Retinal pigment epithelial cell (primary cell): Measurements from ENCODE around the gene SLCO2A1.

Source experiments
- DNase-seq: peaks from one replicate; pipeline ENCODE4 v3.0.0-alpha.2; 2010; ENCODE audit warnings: low read depth
- H3K4me3 ChIP-seq: 2 replicates; pipeline ENCODE4 v1.5.1; 2011; ENCODE audit warnings: mild to moderate bottlenecking, low read length, control low read depth, moderate library complexity
- TF ChIP-seq, protein P1 (sequence below): conservative IDR thresholded peaks from 2 replicates; pipeline ENCODE4 v1.5.1; 2011; ENCODE audit warnings: low read depth, low read length, control low read depth, inconsistent platforms

Gene SLCO2A1

DNA sequence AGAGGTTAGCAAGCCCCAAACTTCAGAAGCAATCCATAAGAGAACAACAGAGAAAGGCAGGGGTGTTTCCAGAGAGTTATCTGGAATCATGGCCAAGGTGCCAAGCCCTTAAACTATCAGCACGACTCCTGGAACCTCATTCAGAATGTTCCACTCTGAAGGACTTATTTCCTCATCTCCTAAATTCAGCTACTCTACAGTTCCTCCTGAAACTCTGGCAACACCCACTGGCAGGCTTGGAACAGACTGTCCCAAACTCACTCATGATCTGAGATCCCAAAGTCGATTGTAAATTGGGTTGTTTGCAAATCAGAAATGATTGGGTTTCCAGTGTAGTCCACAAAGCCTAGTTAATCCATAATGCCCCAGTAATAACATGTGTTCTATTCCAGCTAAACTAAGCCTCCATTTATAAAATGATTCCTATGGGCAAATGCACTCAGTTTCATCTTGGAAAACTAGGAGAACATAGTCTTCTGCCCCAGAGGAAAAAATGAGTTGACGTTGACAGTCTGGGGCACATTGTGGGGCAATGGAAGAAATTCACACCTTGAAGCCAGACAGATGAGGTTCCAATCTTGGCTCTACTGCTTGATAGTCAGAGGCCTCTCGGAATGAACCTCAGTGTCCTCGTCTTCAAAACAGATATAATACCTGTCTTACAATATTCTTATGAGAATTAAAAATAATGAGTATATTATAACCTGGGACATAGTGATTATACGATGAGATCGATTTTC, 65.9 kb downstream of the SLCO2A1 start:
- TF ChIP-seq, protein P1, sequence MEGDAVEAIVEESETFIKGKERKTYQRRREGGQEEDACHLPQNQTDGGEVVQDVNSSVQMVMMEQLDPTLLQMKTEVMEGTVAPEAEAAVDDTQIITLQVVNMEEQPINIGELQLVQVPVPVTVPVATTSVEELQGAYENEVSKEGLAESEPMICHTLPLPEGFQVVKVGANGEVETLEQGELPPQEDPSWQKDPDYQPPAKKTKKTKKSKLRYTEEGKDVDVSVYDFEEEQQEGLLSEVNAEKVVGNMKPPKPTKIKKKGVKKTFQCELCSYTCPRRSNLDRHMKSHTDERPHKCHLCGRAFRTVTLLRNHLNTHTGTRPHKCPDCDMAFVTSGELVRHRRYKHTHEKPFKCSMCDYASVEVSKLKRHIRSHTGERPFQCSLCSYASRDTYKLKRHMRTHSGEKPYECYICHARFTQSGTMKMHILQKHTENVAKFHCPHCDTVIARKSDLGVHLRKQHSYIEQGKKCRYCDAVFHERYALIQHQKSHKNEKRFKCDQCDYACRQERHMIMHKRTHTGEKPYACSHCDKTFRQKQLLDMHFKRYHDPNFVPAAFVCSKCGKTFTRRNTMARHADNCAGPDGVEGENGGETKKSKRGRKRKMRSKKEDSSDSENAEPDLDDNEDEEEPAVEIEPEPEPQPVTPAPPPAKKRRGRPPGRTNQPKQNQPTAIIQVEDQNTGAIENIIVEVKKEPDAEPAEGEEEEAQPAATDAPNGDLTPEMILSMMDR = no peak
- no peak overlapping the region for H3K4me3 ChIP-seq
- DNase-seq = no peak

DNA sequence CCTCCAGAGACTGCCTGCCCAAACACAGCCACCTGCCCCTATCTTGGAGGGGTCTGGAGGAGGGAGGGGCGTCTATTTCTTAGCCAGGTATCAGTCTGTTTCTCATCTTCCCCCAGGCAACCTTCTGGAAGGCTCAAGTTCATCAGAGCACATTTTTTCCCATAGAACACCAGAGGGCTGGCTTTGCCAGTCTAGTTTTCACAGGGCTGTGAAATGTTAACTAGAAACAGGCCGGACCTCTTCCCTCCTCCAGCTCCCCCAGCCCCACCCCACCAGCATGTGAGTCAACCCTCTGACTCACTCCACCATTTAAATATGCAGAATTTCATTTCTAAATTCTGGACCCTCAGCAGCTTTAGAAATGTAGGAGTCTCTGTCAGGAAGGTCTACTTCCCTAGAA, 66.9 kb downstream of the SLCO2A1 start:
- no peak for DNase-seq
- TF ChIP-seq, protein P1 = no peak

DNA sequence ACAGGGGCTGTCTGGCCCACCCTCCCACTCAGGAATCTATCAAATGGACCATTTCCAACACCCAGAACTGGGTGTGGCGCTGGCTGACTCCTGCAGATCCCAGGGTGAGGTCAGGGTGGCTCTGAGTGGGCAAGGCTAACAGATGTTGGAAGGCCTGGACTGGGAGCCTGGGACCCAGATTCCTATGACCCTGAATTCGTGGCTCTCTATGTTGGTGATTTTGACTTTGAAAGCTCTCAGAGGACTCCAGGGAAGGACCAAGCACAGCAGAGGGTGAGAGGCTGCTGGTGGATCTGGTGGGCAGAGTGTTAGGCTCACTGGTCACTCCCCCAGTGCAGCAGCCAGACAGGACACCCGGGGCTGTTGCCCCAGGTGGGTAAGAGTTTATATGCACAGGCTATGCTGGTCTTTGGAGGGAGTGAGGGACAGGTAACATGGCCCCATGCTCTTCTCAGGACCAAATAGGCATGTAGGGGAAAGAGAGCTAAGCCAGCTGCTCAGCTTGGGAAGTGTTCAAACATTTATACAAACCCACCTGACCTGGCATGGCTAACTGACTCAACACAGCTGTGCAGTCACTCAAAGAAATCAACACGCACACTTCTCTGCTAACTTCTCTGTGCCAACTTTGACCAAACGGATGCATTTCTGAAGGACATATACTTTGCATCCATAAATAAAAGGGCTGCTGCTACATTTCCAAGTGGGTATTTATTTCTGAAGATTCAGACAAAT, 71.5 kb downstream of the SLCO2A1 start:
- TF ChIP-seq, protein P1 = no peak
- H3K4me3 ChIP-seq = no peak overlapping the region
- no peak for DNase-seq

More for the DNA sequence above, 66.9 kb downstream of the SLCO2A1 start:
- H3K4me3 ChIP-seq = no peak overlapping the region

DNA sequence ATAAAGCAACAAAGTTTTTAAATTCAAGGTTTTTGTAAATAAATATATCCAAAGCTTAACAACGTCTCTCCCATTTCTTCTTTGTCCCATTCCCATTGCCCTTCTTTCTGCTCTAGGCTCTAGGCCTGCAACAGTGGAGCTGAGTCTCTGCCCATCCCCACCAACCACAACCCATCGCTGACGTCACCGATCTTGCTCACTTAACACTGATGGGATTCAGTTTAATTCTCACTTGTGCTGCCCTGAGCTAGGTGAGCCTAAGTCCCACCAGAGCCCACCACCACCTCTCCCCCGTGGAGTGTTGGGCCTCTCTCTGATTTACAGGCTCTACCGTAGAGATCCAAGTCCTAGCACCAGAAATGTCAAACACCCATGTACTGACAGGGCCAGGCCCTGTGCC, 72.7 kb downstream of the SLCO2A1 start:
- TF ChIP-seq, protein P1 = no peak
- no peak for DNase-seq
- no peak overlapping the region for H3K4me3 ChIP-seq

DNA sequence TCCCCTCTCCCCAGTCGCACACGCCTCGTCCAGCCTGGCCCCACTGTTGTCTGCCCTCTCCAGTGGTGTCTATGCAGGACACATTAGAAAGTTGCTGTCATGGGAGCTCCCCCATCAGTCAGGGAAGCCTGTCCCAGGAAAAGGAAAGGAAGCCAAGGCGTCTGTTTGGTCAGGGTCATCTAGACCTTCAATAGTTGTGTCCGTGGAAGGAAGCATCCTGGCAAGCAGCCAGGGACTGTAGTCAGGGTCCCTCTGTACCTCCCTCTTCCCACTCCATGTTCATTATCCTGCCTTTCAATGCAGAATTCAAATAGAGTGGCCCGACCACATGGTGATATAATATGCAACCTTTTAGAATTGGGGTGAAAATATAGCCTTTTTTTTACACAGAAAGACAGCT, 73.4 kb downstream of the SLCO2A1 start:
- no peak overlapping the region for H3K4me3 ChIP-seq
- no peak for DNase-seq
- TF ChIP-seq, protein P1 = no peak

DNA sequence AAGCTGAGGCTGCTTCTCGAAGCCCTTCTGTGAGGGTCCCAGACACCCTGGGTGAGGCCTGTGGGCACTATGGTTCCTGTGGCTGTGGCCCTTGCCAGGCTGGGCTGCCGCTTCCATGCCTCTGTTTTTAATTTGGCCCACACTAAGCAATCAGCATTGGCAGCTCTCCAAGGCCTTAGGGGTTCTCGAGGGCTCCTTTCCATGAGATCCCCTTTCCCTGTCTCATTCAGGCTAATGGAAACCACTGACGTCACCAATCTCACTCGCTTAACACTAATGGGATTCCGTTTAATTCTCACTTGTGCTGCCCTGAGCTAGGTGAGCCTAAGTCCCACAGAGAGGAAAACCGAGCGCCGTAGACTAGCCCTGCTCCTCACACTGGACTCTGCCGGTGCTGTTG, 73.8 kb downstream of the SLCO2A1 start:
- H3K4me3 ChIP-seq = no peak overlapping the region
- no peak for DNase-seq
- TF ChIP-seq, protein P1 = no peak
